Activated T-cell treated with anti-CD3 and anti-CD28 coated beads for 48 hours (primary cell): ENCODE data around the gene LFNG.

ENCODE experiments used
- DNase-seq: peaks from one replicate; pipeline ENCODE4 v3.0.0-alpha.2; 2020; ENCODE audit warnings: low read depth

The LFNG gene

DNA sequence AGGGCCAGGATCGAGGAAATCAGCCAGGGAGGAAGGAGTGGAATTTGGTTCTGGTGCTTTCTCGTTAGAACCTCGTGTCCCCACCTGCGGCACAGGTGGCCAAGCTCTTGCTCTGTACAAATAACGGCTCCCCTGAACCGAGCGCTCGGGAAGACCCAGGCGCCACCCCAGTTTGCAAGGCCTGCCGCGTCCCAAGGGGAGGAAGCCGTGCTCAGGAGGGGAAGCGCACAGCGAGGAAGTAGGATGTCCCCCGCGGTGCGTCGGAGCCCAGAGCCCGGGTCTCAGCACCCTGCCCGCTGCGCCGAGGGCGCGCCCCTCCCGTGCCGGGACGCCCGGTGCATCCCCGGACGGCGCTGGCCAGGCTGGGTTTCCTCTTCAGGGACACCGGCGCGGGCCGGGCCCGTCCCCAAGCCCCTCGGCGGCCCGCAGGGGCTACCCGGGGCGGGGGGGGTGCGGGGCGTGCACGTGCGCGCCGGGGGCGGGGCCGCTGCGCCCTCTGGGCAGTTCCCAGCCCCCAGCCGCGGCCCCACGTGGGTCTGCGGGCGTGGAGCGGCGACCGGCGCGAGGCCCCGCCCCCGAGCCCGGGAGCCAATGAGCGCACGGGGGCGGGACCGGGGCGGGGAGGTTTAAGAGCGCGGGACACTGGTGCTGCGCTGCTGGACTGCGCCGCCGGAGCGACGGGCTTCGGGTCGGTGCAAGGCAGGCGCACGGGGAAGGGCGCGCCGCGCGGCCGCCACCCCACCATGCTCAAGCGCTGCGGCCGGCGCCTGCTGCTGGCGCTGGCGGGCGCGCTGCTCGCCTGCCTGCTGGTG is at the start of gene LFNG:
TSS of gene LFNG (plus strand) at position 656 of the 812 bp plus-strand sequence. CDS start at position 744, 88 bp downstream.
- DNase-seq: peak; percentile 84

GRCh38 chr7:2470204-2471021 is 49.2 kb upstream of the LFNG start:
- no peak for DNase-seq

GRCh38 chr7:2471022-2471329 is 48.6 kb upstream of the LFNG start:
- no peak for DNase-seq

GRCh38 chr7:2471396-2471795 is 48.2 kb upstream of the LFNG start:
- DNase-seq: no peak

GRCh38 chr7:2472739-2473138 is 46.8 kb upstream of the LFNG start:
- DNase-seq: no peak

DNA sequence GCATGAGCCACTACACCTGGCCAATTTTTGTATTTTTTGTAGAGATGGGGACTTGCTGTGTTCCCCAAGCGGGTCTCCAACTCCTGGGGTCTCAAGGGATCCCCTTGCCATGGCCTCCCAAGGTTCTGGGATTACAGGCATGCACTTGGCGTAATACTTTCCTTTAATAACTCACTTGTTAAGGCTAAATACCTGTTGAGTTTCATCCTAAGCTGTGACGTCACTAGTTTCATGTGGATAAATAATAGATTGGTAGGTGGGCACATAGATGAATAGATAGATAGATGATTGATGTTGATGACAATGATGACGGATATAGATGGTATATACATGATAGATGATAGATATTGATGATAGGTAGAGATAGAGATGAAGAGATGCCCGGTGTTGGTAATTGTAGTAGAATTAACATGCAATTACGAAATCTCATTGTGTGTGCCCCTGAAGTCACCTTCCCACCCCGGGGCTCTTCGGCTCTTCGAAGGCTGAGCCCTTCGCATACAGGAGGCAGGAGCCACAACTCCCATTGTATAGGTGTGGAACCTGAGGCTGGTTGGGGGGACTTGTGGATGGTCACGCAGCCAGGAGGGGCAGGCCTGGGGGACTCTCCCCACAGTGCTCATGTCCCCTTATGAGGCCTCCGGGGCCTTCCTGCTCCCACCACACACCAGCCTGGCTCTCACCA is 45.9 kb upstream of the LFNG start:
- DNase-seq: no peak

DNA sequence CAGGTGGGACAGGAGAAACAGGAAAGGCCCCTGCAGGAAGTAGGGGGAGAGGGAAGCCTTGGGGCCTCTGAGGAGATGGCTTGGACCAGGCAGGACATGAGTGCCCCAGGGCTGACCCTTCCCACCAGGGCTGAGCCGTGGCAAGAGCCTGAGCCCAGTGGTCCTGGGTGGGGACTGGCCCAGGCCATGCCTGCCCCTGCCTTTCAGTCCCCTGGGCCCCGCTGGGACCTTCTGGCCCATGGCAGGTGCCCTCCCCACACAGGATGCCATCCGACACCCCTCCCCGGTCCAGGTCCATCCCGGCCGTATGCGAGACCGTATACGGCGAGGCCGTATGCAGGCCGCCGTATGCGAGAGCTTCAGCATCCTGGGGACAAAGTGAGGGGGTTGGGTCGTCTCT is 45.4 kb upstream of the LFNG start:
- no peak for DNase-seq

- DNase-seq: no peak
These were observed 44.5 kb upstream of the LFNG start for GRCh38 chr7:2474813-2475677.

GRCh38 chr7:2475678-2476015 is 43.9 kb upstream of the LFNG start:
- no peak for DNase-seq

- no peak for DNase-seq
These were observed 43.3 kb upstream of the LFNG start, which contains the start of gene GRIFIN for GRCh38 chr7:2476298-2476697. GRIFIN (minus strand) TSS chr7:2476398; CDS start chr7:2476383, 15 bp downstream.

- DNase-seq: no peak
These were observed 42.7 kb upstream of the LFNG start for GRCh38 chr7:2476776-2477446.

GRCh38 chr7:2477447-2478398 is 41.9 kb upstream of the LFNG start:
- peak; percentile 59 for DNase-seq

GRCh38 chr7:2478399-2478785 is 41.2 kb upstream of the LFNG start:
- DNase-seq: no peak

DNA sequence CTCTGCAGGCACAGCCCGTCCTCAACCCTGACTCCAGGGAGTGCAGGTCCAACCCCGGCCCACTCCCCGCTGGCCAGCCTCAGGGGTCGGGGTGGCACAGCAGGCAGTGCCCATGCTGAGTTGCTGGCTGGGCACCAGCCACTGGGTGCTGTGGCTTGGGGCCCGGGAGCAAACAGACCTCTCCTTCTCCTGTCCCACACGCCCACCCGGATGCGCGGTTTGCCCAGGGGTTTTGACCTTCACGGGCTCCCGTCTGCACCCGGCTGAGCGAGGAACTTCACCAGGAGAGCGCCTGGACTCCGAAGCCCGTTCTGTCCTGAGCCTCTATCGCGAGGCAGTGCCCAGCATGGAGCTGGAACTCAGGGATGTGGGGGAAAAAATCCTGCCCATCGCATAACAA is 40.8 kb upstream of the LFNG start:
- no peak for DNase-seq

GRCh38 chr7:2479276-2480069 is 40.1 kb upstream of the LFNG start:
- no peak for DNase-seq

DNA sequence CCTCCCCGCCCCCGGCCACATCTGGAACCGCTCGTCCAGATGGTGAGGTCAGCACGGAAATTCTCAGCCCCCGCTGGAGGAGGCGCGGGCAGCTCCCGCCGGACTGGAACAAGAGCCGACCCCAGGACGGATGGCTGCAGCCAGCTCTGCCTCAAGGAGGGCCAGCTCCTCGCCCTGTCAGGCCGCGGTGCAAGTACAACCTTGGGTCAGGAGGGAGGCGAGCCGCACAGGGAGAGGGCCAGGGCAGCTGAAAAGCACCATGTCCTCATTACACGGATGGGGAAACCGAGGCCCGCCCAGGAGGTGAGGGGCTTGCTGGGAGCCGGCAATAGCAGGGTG is 39.5 kb upstream of the LFNG start:
- no peak for DNase-seq

GRCh38 chr7:2481195-2481594 is 38.4 kb upstream of the LFNG start:
- no peak for DNase-seq

DNA sequence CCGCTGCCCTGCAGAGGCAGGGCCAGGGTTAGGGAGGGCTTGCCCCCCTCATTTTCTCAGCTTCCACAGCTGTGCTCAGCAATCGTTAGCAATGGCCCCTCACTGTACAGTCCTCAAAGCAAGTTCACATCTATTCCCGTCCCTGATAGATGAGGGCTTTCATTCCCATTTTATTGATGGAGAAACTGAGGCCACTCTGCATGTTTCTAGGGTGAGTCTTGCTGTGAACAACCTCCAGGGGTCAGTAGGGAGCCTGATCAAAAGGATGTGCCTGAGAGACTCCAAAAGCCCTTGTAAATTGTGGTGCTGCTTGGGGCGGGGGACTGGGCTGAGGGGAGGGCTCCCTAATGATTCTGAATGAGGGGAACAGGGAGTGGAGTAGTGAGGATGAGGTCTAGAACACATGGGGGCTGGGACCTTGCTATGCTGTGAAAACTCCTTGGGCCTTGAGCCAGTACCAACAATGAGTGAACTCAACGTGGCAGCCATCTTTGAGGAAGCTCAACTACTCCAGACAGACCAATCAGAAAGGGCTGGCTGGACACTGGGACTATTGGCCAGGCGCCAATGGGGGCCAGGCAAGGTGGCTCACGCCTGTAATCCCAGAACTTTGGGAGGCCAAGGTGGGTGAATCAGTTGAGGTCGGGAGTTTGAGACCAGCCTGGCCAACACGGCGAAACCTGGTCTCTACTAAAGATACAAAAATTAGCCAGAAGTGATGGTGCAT is 36.7 kb upstream of the LFNG start:
- no peak for DNase-seq

DNA sequence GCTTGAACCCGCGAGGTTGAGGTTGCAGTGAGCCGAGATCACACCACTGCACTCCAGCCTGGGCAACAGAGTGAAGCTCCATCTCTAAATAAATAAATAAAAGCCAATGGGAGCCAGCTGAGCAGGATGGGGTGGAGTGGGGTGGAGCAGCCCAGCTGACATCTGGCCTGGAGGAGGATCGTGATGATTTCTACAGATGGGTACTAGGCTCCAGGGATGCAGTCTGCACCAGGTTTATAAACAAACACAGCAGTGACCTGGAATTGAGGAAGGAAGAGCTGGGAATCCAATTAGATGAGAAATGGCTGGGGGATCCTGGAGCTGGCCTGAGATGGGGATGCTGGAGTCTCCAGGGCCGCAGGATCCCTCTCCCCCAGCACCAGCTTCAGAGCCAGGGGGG is 36.1 kb upstream of the LFNG start:
- no peak for DNase-seq
